CD4-positive, alpha-beta memory T cell (primary cell): ENCODE data around the gene NR4A3. TPM values are rescaled to one million over a fixed set of nuclear protein-coding genes. Genes with fewer than 3 reads are reported as not detected.
"Not testable (repeated sequence)": the region's sequence is repeated elsewhere in the genome, so short reads cannot be mapped to it uniquely, and the experiment has no call there.

ENCODE experiments used
- CTCF ChIA-PET: fragments of 350-600 bp; sonication (Branson Sonifier 250); formaldehyde crosslinking; loops from one replicate; lab custom pipeline; 2021; ENCODE audit warnings: inconsistent platforms; ENCODE audit not compliant: partially characterized antibody; lab: Charles Lee
- POLR2A ChIA-PET: fragments of 350-600 bp; sonication (Branson Sonifier 250); formaldehyde crosslinking; loops from one replicate; lab custom pipeline; 2021; ENCODE audit not compliant: partially characterized antibody; lab: Charles Lee
- DNase-seq, 5 donors: peaks; one replicate each; pipeline versions ENCODE4 v3.0.0 to v3.0.0-alpha.2; 2020 to 2022; ENCODE audit warnings: mixed read lengths in 1 of 5
- H3K27ac ChIP-seq: one replicate; pipeline ENCODE4 v1.7.0; 2013; ENCODE audit warnings: low read depth, low read length
- H3K27me3 ChIP-seq: 2 replicates; pipeline ENCODE4 v1.7.0; 2013; ENCODE audit warnings: mild to moderate bottlenecking, low read length, moderate library complexity; ENCODE audit not compliant: insufficient read depth
- H3K36me3 ChIP-seq: 2 replicates; pipeline ENCODE4 v1.7.0; 2013; ENCODE audit warnings: mild to moderate bottlenecking, low read length, moderate library complexity; ENCODE audit not compliant: insufficient read depth
- H3K4me1 ChIP-seq: 2 replicates; pipeline ENCODE4 v1.7.0; 2013; ENCODE audit warnings: mild to moderate bottlenecking, low read length, moderate library complexity; ENCODE audit not compliant: insufficient read depth
- H3K4me3 ChIP-seq, 2 donors: one replicate each; pipeline ENCODE4 v1.7.0; 2013; ENCODE audit warnings: low read length in 2 of 2, mild to moderate bottlenecking in 1 of 2
- H3K9me3 ChIP-seq, 2 donors: one replicate each; pipeline ENCODE4 v1.7.0; 2013; ENCODE audit warnings: low read length in 2 of 2, control low read depth in 1 of 2; ENCODE audit not compliant: control insufficient read depth in 1 of 2
- H3K27ac Mint-ChIP-seq, 7 donors: one replicate each; pipeline ENCODE4 v1.8.0; 2020 to 2021; ENCODE audit warnings: mixed read lengths in 7 of 7, mild to moderate bottlenecking in 6 of 7, inconsistent platforms in 3 of 7, moderate library complexity in 3 of 7
- H3K27me3 Mint-ChIP-seq, 2 donors: one replicate each; pipeline ENCODE4 v1.8.0; 2020 to 2021; ENCODE audit warnings: mixed read lengths in 2 of 2
- H3K36me3 Mint-ChIP-seq, 2 donors: one replicate each; pipeline ENCODE4 v1.8.0; 2020 to 2021; ENCODE audit warnings: mixed read lengths in 2 of 2, inconsistent platforms in 1 of 2, mild to moderate bottlenecking in 1 of 2
- H3K4me1 Mint-ChIP-seq, 4 donors: one replicate each; pipeline ENCODE4 v1.8.0; 2020 to 2021; ENCODE audit warnings: mixed read lengths in 4 of 4, mild to moderate bottlenecking in 1 of 4
- H3K4me3 Mint-ChIP-seq, 8 donors: one replicate each; pipeline ENCODE4 v1.8.0; 2020 to 2021; ENCODE audit warnings: mixed read lengths in 8 of 8, mild to moderate bottlenecking in 7 of 8, moderate library complexity in 6 of 8, inconsistent platforms in 3 of 8
- H3K9me3 Mint-ChIP-seq, 8 donors: one replicate each; pipeline ENCODE4 v1.8.0; 2020 to 2021; ENCODE audit warnings: mixed read lengths in 8 of 8, mild to moderate bottlenecking in 5 of 8, inconsistent platforms in 3 of 8, moderate library complexity in 1 of 8
- intact Hi-C: fragments of 100-400 bp; cut with micrococcal nuclease; formaldehyde crosslinking; loops from one replicate; pipeline ENCODE4 v1.15.1; 2023
- polyA plus RNA-seq, 2 donors: library from polyadenylated mRNA; unstranded; fragments of 300-500 nt; fragmentation: Illumina TruSeq; gene quantifications; one replicate each; pipeline ENCODE4 v1.2.3, GENCODE V29; 2021
- total RNA-seq, 2 experiments: library from RNA; stranded (reverse); gene quantifications; one replicate each; pipeline ENCODE4 v1.2.3, GENCODE V29; 2021

The NR4A3 gene
- total and polyA plus RNA-seq, 4 experiments from 2014 or later: 0.17 to 1.4 (median 0.34) TPM

DNA sequence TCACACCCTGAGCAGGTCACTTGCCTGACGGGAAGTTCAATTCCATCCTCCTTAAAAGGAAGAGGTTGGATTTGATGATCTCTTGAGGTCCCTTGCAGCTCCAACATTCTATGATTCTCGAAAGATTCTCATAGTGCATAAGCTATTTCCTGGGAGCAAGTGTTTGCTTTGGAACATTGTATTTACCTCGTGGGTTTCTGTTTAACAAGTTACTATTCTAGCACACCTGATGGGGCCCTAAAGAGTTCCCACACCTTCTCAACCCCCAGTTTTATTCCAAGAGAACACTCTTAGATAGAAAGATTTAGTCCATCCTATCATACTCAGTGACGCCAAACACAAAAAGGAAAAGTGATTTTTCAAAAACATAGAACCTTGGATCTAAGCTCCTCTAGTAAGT lies 23.4 kb downstream of the NR4A3 start:
- Mint-ChIP-seq H3K36me3 (no peaks in the 10 kb centered on the region), H3K9me3 (no peaks in the 10 kb centered on the region), H3K4me3 (no peak overlapping the region), H3K27me3 (no peaks in the 10 kb centered on the region), H3K4me1 (peaks cover 4 to 31% (median 10%) of the 10 kb centered on the region in 4 donors), H3K27ac (peak overlapping the region in 1 of 7 donors; percentile 45)
- no peak for DNase-seq
- Histone ChIP-seq H3K4me3 (no peak overlapping the region), H3K27me3 (no peaks in the 10 kb centered on the region), H3K27ac (no peak overlapping the region), H3K4me1 (no peaks in the 10 kb centered on the region), H3K36me3 (no peaks in the 10 kb centered on the region), H3K9me3 (no peaks in the 10 kb centered on the region)
- ChIA-PET POLR2A (no interaction called here), CTCF (no interaction called here)
- intact Hi-C loops: no loop called here

DNA sequence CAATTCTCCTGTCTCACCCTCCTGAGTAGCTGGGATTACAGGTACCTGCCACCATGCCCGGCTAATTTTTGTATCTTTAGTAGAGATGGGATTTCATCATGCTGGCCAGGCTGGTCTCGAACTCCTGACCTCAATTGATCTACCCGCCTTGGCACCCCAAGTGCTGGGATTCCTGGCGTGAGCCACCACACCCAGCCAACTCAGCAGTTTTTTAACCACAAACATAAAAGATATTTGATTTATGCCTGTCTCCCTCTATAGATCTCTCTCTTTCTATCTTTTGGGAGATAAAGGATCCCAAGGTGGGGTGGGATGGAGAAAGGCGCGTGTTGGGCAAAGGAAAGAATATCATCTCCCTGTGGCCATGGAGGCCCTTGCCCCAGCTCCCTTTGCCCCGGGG lies 26.8 kb downstream of the NR4A3 start:
- H3K27ac Mint-ChIP-seq: peak overlapping the region in 1 of 7 donors; percentile 60
- ChIA-PET CTCF (interaction anchor here (1.4 kb wide), 1 partner anchor 10 kb away, joined by 3 read pairs; no protein-coding TSS in a partner anchor), POLR2A (no interaction called here)
- peaks cover 23 to 51% (median 30%) of the 10 kb centered on the region in 4 donors for H3K4me1 Mint-ChIP-seq
- DNase-seq: no peak
- H3K9me3 Mint-ChIP-seq: peaks cover 0 to 2% (median 0%) of the 10 kb centered on the region in 8 donors
- Histone ChIP-seq H3K36me3 (no peaks in the 10 kb centered on the region), H3K4me3 (no peak overlapping the region), H3K4me1 (peaks cover 22% of the 10 kb centered on the region), H3K9me3 (no peaks in the 10 kb centered on the region), H3K27me3 (no peaks in the 10 kb centered on the region), H3K27ac (no peak overlapping the region)
- no peaks in the 10 kb centered on the region for H3K36me3 Mint-ChIP-seq
- H3K4me3 Mint-ChIP-seq: no peak overlapping the region
- intact Hi-C loops: no loop called here
- H3K27me3 Mint-ChIP-seq: no peaks in the 10 kb centered on the region

DNA sequence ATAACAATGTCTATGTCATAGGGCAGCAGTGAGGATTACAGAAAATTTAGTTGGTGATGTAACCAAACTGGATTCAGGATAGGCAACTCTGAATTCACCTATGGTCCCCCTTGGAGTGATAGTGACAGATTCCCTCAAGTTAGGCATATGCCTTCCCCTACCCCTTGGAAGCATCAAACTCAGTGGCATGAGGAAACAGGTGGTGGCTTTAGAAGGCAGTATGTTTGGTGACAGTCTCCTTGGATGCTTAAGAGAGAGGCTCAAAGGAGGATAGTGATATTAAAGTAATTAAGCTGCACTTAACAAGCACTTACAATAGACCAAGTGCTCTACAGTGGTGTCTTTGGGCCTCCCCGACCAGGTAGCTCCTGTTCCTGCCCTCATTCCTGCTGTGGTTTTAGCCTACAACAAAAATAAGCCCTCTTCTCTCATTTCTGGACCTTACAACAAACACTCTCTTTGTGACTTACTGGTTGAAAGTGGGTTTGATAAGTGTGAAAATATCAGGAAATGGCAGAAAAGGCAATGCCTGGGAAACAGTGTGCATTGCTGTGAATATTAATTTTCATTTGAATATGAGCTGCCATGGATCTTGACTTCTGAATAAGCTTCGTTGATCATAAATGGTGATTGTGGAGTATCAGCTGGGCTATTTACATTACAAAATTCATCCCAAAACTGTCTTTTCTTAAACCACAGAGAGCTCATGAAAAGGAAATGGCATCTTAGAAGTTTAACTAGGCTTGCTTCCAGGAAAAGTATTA lies 29.2 kb downstream of the NR4A3 start:
- Histone ChIP-seq H3K36me3 (no peaks in the 10 kb centered on the region), H3K27ac (no peak overlapping the region), H3K4me1 (peaks cover 22% of the 10 kb centered on the region), H3K9me3 (no peaks in the 10 kb centered on the region), H3K4me3 (no peak overlapping the region), H3K27me3 (no peaks in the 10 kb centered on the region)
- DNase-seq: no peak
- Mint-ChIP-seq H3K36me3 (peaks cover 0 to 4% of the 10 kb centered on the region in 2 donors), H3K4me1 (peaks cover 23 to 45% (median 30%) of the 10 kb centered on the region in 4 donors), H3K4me3 (peak overlapping the region in 6 of 8 donors; percentile 25 to 72 (median 61)), H3K27ac (peak overlapping the region; percentile 47 to 86 (median 78)), H3K9me3 (peaks cover 0 to 2% (median 0%) of the 10 kb centered on the region in 8 donors), H3K27me3 (no peaks in the 10 kb centered on the region)
- ChIA-PET CTCF (no interaction called here), POLR2A (interaction anchor here (1.0 to 1.3 kb wide), 2 partner anchors 29 to 56 kb away, joined by 3 to 9 read pairs; partner anchors contain the start of gene NR4A3)
- intact Hi-C loops: loop anchor here (1.0 kb wide), 1 partner anchor 27 kb away; no protein-coding TSS in a partner anchor

DNA sequence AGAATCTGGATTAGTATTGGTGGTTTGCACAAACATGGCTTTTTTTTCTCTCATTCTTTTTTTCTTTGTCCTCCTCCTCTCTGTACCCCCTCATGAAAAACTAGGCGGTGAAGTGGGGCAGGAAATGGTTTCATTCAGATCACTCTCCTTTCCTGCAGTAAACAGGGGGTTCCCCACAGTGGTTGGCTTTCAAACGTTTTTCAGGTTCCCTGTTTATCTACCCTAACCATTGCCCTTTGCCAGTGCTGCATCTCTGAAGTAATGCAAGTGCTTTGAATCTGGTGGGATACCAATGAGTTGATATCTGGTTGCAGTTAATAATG lies 29.8 kb downstream of the NR4A3 start:
- peak overlapping the region in 7 of 8 donors; percentile 25 to 72 (median 58) for H3K4me3 Mint-ChIP-seq
- H3K36me3 ChIP-seq: no peaks in the 10 kb centered on the region
- H3K27ac ChIP-seq: no peak overlapping the region
- H3K36me3 Mint-ChIP-seq: peaks cover 0 to 4% of the 10 kb centered on the region in 2 donors
- no peaks in the 10 kb centered on the region for H3K27me3 Mint-ChIP-seq
- peak overlapping the region in 1 of 2 donors; percentile 17 for H3K4me3 ChIP-seq
- peak overlapping the region; percentile 48 to 86 (median 78) for H3K27ac Mint-ChIP-seq
- intact Hi-C loops: loop anchor here (1.0 kb wide), 1 partner anchor 27 kb away; no protein-coding TSS in a partner anchor
- POLR2A ChIA-PET: interaction anchor here (1.3 kb wide), 1 partner anchor 30 kb away, joined by 9 read pairs; the partner anchor contains the start of gene NR4A3
- peaks cover 0 to 2% (median 0%) of the 10 kb centered on the region in 8 donors for H3K9me3 Mint-ChIP-seq
- H3K27me3 ChIP-seq: no peaks in the 10 kb centered on the region
- H3K4me1 Mint-ChIP-seq: peaks cover 23 to 45% (median 30%) of the 10 kb centered on the region in 4 donors
- CTCF ChIA-PET: no interaction called here
- H3K9me3 ChIP-seq: no peaks in the 10 kb centered on the region
- peak; percentile 55 to 77 (median 62) for DNase-seq
- peaks cover 22% of the 10 kb centered on the region for H3K4me1 ChIP-seq

DNA sequence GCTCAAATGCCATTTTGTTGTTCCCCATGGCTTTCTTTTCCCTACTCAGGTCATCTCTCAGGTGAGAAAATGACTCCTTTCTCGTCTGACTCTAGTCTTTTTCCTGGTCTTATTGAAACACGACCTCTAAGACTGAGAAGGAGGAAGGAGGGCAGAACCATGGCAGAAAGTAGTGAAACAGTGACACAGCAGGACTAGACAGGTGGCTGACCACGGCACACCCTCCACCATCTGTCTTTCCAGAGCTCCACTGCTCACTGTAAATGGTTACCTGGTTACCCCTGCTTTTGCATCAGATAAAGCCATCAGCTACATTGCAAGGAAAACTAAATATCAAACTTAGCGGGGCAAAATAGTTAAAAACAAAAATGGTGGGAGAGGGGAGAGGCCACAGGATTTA lies 30.9 kb downstream of the NR4A3 start:
- CTCF ChIA-PET: no interaction called here

DNA sequence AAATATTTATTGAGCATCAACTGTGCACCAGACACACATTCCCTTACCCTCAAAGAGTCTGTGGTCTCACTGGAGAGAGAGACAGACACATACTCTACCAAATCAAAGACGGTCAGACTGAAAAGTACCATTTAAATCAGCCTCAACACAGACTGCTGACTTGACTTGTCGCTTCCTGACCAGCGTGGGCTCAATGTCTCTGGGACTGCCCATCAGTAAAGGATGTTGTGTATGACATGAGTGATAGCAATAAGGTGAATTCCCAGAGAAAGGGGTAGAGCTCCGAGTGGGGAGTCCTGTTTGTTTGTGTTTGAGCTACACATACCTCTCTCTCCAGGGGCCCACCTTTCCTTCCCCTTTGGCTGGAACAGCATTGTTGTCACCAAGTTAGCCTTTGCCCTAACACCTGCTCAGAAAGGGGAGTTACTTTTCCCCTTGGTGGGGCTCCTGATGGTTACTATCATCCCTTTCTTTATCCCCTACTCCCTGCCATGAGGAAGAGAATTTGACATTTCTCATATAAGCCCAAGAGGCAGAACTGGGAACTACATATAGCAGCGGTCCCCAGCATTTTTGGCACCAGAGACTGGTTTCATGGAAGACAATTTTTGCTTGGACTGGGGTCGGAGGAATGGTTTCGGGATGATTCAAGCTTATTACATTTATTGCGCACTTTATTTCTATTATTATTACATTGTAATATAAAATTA lies 33.9 kb downstream of the NR4A3 start:
- ChIA-PET CTCF (interaction anchor here (0.9 kb wide), 1 partner anchor 48 kb away, joined by 4 read pairs; no protein-coding TSS in a partner anchor), POLR2A (no interaction called here)
- H3K36me3 ChIP-seq: no peaks in the 10 kb centered on the region
- no peak overlapping the region for H3K27ac ChIP-seq
- no peak overlapping the region for H3K4me3 ChIP-seq
- peaks cover 0 to 2% (median 0%) of the 10 kb centered on the region in 8 donors for H3K9me3 Mint-ChIP-seq
- intact Hi-C loops: no loop called here
- H3K27me3 Mint-ChIP-seq: no peaks in the 10 kb centered on the region
- peaks cover 17 to 22% (median 19%) of the 10 kb centered on the region in 4 donors for H3K4me1 Mint-ChIP-seq
- H3K36me3 Mint-ChIP-seq: peaks cover 0 to 4% of the 10 kb centered on the region in 2 donors
- peaks cover 18% of the 10 kb centered on the region for H3K4me1 ChIP-seq
- no peaks in the 10 kb centered on the region for H3K27me3 ChIP-seq
- no peaks in the 10 kb centered on the region for H3K9me3 ChIP-seq
- H3K27ac Mint-ChIP-seq: peak overlapping the region in 1 of 7 donors; percentile 10
- H3K4me3 Mint-ChIP-seq: no peak overlapping the region
- no peak for DNase-seq

More for the DNA sequence above, 30.9 kb downstream of the NR4A3 start:
- H3K4me1 Mint-ChIP-seq: peaks cover 23 to 45% (median 30%) of the 10 kb centered on the region in 4 donors
- peak overlapping the region in 3 of 7 donors; percentile 26 to 60 (median 35) for H3K27ac Mint-ChIP-seq
- H3K4me3 Mint-ChIP-seq: peak overlapping the region in 2 of 8 donors; percentile 9 to 19
- no peak overlapping the region for H3K4me3 ChIP-seq
- H3K27ac ChIP-seq: no peak overlapping the region
- H3K9me3 Mint-ChIP-seq: peaks cover 0 to 2% (median 0%) of the 10 kb centered on the region in 8 donors
- H3K9me3 ChIP-seq: no peaks in the 10 kb centered on the region
- no peaks in the 10 kb centered on the region for H3K27me3 Mint-ChIP-seq
- H3K4me1 ChIP-seq: peaks cover 22% of the 10 kb centered on the region
- H3K36me3 ChIP-seq: no peaks in the 10 kb centered on the region
- intact Hi-C loops: no loop called here
- POLR2A ChIA-PET: no interaction called here
- DNase-seq: no peak
- no peaks in the 10 kb centered on the region for H3K27me3 ChIP-seq
- H3K36me3 Mint-ChIP-seq: peaks cover 0 to 4% of the 10 kb centered on the region in 2 donors

DNA sequence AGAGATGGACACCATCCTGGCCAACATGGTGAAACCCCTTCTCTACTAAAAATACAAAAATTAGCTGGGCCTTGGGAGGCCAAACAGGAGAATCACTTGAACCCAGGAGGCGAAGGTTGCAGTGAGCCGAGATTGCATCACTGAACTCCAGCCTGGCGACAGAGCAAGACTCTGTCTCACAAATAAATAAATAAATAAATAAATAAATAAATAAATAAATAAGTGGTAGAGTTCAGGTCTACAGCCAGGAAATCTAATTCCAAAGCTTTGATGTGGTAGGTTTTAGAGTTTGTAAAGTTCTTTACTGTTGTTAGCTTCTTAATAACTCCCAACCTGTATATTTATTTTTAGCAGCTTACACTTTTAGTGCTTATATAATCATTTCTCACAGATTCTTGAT lies 35.9 kb downstream of the NR4A3 start:
- H3K36me3 Mint-ChIP-seq, H3K27me3 Mint-ChIP-seq, H3K4me1 ChIP-seq, intact Hi-C loops, H3K9me3 ChIP-seq, H3K4me3 Mint-ChIP-seq, H3K4me3 ChIP-seq, H3K27ac Mint-ChIP-seq, H3K27me3 ChIP-seq, POLR2A ChIA-PET, H3K36me3 ChIP-seq, DNase-seq, H3K27ac ChIP-seq, H3K9me3 Mint-ChIP-seq, H3K4me1 Mint-ChIP-seq: not testable (repeated sequence)
- CTCF ChIA-PET: interaction anchor here (0.5 to 1.4 kb wide), 2 partner anchors 48 to 153 kb away, joined by 3 read pairs; no protein-coding TSS in a partner anchor
